Activated CD8-positive, alpha-beta memory T cell treated with anti-CD3 and anti-CD28 coated beads, Interleukin-2, amount 50 U/mL, for 24 hours (primary cell): Measurements from ENCODE around the gene TXNL4A.

ENCODE experiments used
- DNase-seq: peaks from one replicate; pipeline ENCODE4 v3.0.0-alpha.2; 2020; ENCODE audit errors: extremely low read depth

The TXNL4A gene

GRCh38 chr18:79935925-79936324, 52.4 kb downstream of the TXNL4A start:
- DNase-seq: no peak

GRCh38 chr18:79935499-79935898, 52.9 kb downstream of the TXNL4A start:
- DNase-seq: no peak

- DNase-seq: no peak
Measured at GRCh38 chr18:79935098-79935480, 53.3 kb downstream of the TXNL4A start.

GRCh38 chr18:79934311-79935097, 53.9 kb downstream of the TXNL4A start:
- no peak for DNase-seq

- DNase-seq: no peak
Measured at GRCh38 chr18:79933765-79934164, 54.6 kb downstream of the TXNL4A start.

- DNase-seq: no peak
Measured at GRCh38 chr18:79932907-79933306, 55.5 kb downstream of the TXNL4A start.

GRCh38 chr18:79931475-79931874, 56.9 kb downstream of the TXNL4A start:
- DNase-seq: no peak

GRCh38 chr18:79930020-79930642, 58.2 kb downstream of the TXNL4A start:
- no peak for DNase-seq

- DNase-seq: no peak
Measured at GRCh38 chr18:79928563-79928960, 59.8 kb downstream of the TXNL4A start.

GRCh38 chr18:79927607-79928562, 60.5 kb downstream of the TXNL4A start:
- no peak for DNase-seq

GRCh38 chr18:79926715-79927606, 61.4 kb downstream of the TXNL4A start:
- DNase-seq: no peak

GRCh38 chr18:79926306-79926705, 62.1 kb downstream of the TXNL4A start:
- no peak for DNase-seq

- no peak for DNase-seq
Measured at GRCh38 chr18:79924814-79925731, 63.3 kb downstream of the TXNL4A start.

- no peak for DNase-seq
Measured at GRCh38 chr18:79923896-79924585, 64.3 kb downstream of the TXNL4A start.

- no peak for DNase-seq
Measured at GRCh38 chr18:79922971-79923411, 65.4 kb downstream of the TXNL4A start.

GRCh38 chr18:79921984-79922965, 66.1 kb downstream of the TXNL4A start:
- DNase-seq: no peak
